Iris pigment epithelial cell (primary cell): ENCODE data around the gene WSB1.
"Not testable (repeated sequence)": the region's sequence is repeated elsewhere in the genome, so short reads cannot be mapped to it uniquely, and the experiment has no call there.

Experiments used
- DNase-seq: peaks from one replicate; pipeline ENCODE4 v3.0.0-alpha.2; 2011; ENCODE audit warnings: low read depth

Gene WSB1

GRCh38 chr17:27279132-27279531, 14.8 kb upstream of the WSB1 start:
- DNase-seq: not testable (repeated sequence)

DNA sequence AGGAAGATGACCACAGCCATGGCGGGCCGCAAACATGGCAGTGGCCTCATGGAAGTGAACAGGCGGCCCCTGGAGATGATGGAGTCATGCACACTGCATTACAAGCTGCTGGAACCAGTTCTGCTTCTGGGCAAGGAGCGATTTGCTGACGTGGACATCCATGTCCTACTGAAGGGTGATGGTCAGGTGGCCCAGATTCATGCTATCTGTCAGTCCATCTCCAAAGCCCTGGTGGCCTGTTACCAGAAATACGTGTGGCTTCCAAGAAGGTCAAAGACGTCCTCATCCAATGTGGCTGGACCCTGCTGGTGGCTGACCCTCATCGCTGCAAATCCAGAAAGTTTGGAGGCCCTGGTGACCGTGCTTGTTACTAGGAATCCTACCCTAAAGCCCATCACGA, 13.4 kb upstream of the WSB1 start:
- no peak for DNase-seq

DNA sequence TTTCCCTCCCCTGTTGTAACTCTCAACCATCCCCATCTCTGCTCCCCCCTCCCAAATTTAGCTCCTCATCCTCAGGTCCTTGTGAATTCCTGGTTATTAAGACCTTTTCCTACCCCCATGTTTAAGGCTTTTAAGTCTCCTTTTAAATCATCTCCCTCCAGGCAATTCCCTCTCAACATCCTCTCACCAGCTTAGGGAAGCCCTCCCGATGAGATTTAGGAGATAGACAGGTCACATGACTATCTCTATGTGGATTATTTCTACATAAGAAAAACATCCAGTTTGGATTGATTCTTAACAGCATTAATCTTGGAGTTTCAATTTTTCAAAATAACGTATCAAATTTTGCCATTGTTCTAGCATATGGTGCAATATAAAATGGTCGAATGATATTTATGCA, 12.5 kb upstream of the WSB1 start:
- DNase-seq: no peak

DNA sequence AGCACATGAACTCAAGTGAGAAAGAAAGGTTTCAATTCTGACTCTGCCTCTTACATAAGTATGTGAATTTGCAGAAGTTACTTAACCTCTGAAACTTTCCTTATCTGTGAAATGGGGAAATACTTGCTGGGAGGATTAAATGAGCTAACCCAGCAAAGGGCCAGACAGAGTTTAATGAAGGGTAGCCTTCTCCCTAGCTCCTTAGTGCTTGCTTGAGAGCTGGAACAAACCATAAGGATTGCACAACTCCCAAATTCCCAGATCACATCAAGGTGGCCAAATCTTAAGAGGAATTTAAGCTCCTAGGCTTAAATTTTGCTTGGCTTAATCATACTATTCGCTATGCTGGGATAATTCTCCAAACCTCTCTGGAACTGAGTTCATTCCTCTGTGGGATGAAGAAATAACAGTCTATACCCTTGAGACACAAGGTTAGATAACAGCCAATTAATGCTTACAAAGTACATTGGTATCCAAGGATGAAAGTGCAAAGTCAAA, 11.8 kb upstream of the WSB1 start:
- DNase-seq: peak; percentile 86

DNA sequence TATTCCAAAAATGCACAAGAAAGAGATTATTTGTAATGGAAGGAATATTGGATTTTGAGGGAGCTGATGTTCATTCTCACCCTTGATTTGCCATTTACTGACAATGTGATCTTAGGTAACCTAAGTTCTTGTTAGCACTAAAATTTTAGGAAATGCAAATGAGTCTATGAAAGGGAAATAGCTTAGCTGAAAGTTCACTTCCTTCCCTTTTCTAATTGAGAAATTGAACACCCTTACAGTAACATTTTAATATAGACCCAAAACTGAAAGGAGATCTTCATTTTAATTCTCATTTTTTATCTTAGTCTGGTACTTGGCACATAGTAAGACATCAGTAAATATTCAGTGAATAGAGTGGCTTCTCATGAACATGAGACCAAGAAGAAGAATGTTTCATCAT, 10.9 kb upstream of the WSB1 start:
- no peak for DNase-seq

- no peak for DNase-seq
Measured at GRCh38 chr17:27283751-27284150, 10.2 kb upstream of the WSB1 start.

- DNase-seq: no peak
Measured at GRCh38 chr17:27284811-27285415, 9.0 kb upstream of the WSB1 start.

- DNase-seq: no peak
Measured at GRCh38 chr17:27285516-27285915, 8.4 kb upstream of the WSB1 start.

GRCh38 chr17:27288183-27288582, 5.7 kb upstream of the WSB1 start:
- no peak for DNase-seq

DNA sequence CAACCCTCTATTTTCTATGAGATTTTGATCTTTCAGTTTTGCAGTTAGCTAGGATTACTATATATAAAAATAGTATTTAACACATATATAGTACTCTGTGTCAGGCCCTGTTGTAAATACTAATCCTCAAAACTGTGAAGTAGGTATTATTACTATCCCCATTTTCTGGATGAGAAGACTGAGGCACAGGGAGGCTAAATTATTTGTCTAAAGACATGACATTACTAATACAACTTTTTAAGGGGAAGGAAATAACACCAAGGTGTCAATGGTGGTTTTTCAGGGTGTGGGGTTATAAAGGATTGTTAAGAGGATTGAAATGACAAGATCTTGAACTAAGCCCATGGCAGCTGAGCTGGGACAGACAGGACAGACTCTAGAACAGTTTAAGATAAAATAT, 4.1 kb upstream of the WSB1 start:
- no peak for DNase-seq

DNA sequence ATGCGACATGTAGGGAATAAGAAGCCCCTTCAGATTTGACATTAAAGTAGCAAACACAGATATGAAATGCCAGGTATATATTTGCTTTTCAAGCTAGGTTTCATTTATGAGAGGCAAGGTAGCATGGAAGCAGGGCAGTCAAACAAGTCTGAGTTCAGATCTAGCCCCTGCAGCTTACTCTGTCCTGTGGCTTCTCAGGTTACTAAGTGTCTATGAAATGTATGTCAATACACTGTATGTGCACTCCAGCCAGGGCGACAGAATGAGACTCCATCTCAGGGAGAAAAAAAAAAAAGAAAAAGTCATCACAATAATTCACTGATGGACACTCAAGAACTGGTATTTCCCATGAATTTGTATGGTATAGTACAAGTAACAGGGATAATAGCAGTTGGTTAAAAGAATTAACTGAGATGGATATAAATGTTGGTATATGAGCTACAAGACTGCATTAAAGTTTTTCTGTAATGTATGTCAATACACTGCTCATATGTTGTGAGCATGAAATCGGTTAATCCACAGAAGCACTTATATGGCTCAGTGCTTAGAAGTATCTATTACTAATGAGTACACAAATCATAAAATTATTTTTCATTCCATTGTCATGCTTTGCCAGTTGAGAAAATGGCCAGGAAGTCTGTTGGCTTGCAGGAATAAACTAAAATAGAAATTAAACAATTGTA, 2.9 kb upstream of the WSB1 start:
- DNase-seq: no peak

DNA sequence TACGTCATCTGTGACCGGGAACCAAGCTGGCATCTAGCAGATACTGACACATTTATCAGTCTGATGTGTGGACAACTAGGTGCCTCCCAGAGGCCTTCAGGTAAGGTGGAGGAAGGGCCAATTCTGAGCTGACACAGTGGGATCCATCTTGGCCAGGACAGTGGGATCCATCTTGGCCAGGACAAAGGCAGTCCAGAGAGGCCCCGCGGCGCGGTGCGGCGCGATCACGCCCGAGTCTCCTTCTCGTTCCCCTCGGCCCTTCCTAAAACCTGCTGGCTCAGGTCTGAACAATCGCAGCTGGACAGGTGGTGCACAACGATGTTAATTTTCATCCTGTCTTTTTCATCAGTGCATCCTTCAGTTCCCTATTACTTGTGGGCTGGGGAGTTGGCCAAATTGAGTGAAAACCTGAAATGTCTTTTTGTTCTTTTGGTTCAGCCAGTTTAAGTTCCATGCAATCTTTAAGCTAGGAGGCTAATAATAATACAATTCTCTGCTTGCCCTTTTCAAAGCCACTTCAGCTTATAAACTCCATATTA, 486 bp upstream of the WSB1 start:
- no peak for DNase-seq

- peak; percentile 87 for DNase-seq
Measured at GRCh38 chr17:27294689-27295630, 1.0 kb downstream of the WSB1 start.

DNA sequence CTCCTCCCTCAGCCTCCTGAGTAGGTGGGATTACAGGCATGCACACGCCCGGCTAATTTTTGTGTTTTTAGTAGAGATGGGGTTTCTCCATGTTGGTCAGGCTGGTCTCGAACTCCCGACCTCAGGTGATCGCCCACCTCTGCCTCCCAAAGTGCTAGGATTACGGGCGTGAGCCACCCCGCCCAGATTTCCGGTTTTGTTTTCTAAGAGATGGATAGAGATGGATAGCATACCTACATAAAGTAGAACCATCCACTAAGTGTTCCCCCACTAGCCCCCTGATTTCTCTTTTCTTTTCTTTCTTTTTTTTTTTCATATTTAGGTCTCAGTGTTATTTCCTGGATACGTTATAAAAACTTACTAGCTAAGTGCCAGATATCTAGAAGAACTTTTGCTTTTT, 2.0 kb downstream of the WSB1 start:
- no peak for DNase-seq

GRCh38 chr17:27296428-27296979, 2.6 kb downstream of the WSB1 start:
- peak; percentile 83 for DNase-seq

DNA sequence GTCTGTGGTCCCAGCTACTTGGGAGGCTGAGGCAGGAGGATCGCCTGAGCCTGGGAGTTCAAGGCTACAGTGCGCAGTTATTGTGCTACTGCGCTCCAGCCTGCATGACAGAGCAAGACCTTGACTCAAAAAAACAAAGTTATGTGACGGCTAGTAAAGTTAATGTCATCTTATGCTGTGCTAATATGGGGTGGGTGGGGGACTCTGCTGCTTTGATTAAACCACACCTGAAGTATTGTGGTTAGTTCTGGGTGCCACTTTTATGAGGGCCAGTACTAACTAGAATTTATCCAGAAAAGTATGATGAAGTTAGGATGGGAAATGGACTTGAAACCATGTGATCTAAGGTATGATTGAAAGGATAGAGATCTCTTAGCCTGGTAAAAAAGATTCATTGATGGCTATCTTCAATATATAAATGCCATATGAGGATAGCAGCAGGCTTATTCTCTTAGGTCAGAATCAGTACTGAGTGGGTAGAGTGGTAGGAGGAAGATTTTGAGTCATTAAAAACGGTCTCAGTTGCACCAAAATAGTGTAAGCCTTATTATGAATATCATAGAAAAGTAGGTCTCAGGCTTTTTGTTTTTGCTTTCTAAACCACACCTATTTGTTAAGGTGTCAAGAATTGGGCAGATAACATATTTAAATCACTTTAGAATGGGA, 5.6 kb downstream of the WSB1 start:
- no peak for DNase-seq

DNA sequence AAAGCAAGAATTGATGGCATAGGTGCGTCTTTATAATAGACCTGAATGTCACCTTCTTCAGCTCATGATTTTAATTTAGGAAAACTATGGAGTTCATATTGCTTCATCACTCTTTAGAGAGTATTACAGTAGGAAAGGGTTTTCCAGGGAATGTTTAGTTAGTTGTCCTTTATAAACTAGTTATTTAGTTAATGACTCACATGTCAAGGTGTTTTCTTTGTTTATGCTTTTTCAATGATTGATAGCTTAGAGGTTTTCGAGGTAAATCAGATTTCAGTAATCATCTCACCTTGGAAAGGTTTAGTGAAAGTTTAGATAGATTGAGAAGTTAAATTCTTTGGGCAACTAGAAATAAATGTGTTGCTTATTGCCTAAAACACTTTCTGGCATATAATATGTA, 9.8 kb downstream of the WSB1 start:
- no peak for DNase-seq

DNA sequence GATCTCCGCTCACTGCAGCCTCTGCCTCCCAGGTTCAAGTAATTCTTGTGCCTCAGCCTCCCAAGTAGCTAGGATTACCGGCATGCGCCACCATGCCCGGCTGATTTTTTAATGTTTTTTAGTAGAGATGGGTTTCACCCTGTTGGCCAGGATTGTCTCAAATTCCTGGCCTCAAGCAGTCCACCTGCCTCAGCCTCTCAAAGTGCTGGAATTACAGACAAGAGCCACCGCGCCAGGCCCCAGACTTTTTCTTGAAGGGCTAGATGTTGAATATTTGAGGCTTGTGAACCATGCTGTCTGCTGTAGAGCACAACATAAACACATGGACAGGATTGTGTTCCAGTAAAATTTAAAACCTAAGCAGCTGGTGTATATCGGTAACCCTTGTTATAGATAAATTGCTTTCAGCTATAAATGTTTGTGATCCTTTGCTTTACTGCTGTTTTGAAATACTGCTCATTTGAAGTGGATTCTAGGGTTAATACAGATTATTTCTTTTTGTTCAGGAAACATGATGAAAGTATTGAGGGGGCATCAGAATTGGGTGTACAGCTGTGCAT, 12.4 kb downstream of the WSB1 start:
- DNase-seq: no peak

DNA sequence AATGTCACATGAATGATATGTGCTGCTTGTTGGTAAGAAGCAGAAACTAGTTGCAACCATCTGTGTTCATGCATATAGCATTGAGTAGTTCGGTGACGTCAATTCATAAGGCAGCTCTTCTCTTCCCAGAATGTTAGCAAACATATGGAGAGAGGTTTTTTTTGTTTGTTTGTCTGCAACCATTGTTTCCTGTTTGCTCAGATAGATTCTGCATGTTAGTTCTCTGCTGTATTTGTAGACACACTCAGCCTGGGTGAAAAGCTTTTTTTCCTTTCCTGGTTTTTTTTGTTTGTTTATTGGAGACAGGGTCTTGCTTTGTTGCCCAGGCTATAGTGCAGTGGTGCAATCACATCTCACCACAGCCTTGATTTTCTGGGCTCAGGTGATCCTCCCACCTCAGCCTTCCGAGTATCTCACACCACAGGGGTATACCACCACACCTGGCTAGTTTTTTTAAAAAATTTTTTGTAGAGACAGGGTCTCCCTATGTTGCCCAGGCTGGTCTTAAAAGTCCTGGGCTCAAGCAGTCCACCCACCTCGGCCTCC, 16.7 kb downstream of the WSB1 start:
- DNase-seq: no peak

DNA sequence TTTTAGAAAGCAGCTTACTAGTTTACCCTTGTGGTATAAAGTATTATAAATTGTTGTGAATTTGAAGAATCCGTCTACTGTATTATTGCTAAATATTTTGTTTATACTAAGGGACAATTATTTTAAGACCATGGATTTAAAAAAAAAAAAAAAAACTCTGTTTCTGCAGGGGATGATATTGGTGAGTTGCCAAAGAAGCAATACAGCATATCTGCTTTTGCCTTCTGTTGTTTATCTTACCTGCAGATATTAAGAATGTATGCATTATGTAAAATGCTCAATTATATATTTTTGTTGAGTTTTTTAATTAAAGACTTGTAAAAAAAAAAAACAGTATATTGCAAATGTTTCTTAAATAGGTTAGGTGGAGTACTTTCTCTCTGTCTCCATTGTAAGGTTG, 19.4 kb downstream of the WSB1 start:
- DNase-seq: no peak

- peak; percentile 93 for DNase-seq
Measured at GRCh38 chr17:27315322-27315721, 21.4 kb downstream of the WSB1 start.
